SJSA1 (cell line): ENCODE results near the gene AHCYL2. TPM values are rescaled to one million over a fixed set of nuclear protein-coding genes. Genes with fewer than 3 reads are reported as not detected.
"Not testable (repeated sequence)": the region's sequence is repeated elsewhere in the genome, so short reads cannot be mapped to it uniquely, and the experiment has no call there.

Experiments used
- DNase-seq, 2 experiments: peaks; one replicate each; pipeline ENCODE4 v3.0.0-alpha.2; 2015 to 2020; ENCODE audit warnings: low spot score in 2 of 2, low read depth in 1 of 2
- H3K27ac ChIP-seq: fragments of 250-450 bp; sonication (Bioruptor Pico); 2 replicates; pipeline ENCODE4 v1.5.1; 2020; ENCODE audit warnings: mild to moderate bottlenecking, moderate library complexity
- H3K27me3 ChIP-seq: fragments of 250-450 bp; sonication (Bioruptor Pico); replicated peaks from 2 replicates; pipeline ENCODE4 v1.5.1; 2020; ENCODE audit warnings: mild to moderate bottlenecking, moderate library complexity
- H3K36me3 ChIP-seq: fragments of 250-450 bp; sonication (Bioruptor Pico); 2 replicates; pipeline ENCODE4 v1.5.1; 2020; ENCODE audit warnings: mild to moderate bottlenecking
- H3K4me1 ChIP-seq: fragments of 250-450 bp; sonication (Bioruptor Pico); replicated peaks from 2 replicates; pipeline ENCODE4 v1.6.1; 2021; ENCODE audit warnings: mild to moderate bottlenecking
- H3K4me3 ChIP-seq: fragments of 250-450 bp; sonication (Bioruptor Pico); 2 replicates; pipeline ENCODE4 v1.5.1; 2020; ENCODE audit warnings: mild to moderate bottlenecking
- H3K9me3 ChIP-seq: fragments of 250-450 bp; sonication (Bioruptor Pico); replicated peaks from 2 replicates; pipeline ENCODE4 v1.5.1; 2020; ENCODE audit warnings: mild to moderate bottlenecking
- total RNA-seq: library from RNA; depleted of rRNA; stranded (reverse); fragments of >200 nt; shearing (Covaris generic); gene quantifications from 2 replicates; pipeline ENCODE4 v1.2.3, GENCODE V29; 2014

Gene AHCYL2
- total RNA-seq, 1 experiment from 2014 or later, result 10.3 TPM

DNA sequence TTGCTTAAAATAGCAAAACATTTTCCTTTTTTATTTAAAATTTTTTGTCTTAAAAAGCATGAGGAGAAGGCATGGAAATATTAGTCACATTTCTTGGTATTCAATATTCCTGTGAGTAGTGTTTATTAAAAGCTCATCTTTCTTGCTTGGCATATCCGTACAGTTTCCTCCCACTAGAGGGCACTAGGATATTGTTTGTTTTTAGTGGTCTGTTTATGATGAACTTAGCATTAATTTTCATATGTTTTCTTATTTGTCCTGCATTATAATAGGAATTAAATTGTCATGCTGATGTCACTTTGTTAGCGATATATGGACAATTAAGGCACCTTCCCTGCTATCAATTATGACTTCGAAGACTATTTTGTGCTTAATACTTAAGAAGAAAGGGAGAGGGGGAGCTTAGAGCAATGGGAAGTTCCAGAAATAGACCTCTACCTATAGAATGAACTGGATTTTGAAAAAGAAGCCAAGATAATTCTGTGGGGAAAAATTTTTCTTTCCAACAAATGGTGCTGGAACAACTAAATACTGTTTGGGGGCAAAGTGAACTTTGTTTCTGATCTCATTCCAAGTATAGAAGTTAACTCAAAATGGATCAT, 118.4 kb downstream of the AHCYL2 start:
- DNase-seq, result peak in 1 of 2 experiments; percentile 39
- Histone ChIP-seq H3K4me1 (peaks cover 5% of the 10 kb centered on the region; the same call in 1 of the 2 replicates), H3K27ac (no peak overlapping the region)

GRCh38 chr7:129347330-129347729, 122.5 kb downstream of the AHCYL2 start:
- Histone ChIP-seq H3K27me3 (no peaks in the 10 kb centered on the region), H3K4me3 (no peak overlapping the region), H3K9me3 (no peaks in the 10 kb centered on the region), H3K27ac (no peak overlapping the region), H3K36me3 (no peaks in the 10 kb centered on the region), H3K4me1 (peaks cover 10% of the 10 kb centered on the region)
- no peak for DNase-seq

More for the DNA sequence above, 118.4 kb downstream of the AHCYL2 start:
- no peaks in the 10 kb centered on the region for H3K9me3 ChIP-seq
- no peaks in the 10 kb centered on the region for H3K27me3 ChIP-seq
- H3K4me3 ChIP-seq, result no peak overlapping the region
- no peaks in the 10 kb centered on the region for H3K36me3 ChIP-seq

- Histone ChIP-seq H3K36me3 (no peaks in the 10 kb centered on the region), H3K4me1 (peaks cover 13% of the 10 kb centered on the region), H3K27me3 (no peaks in the 10 kb centered on the region), H3K27ac (no peak overlapping the region), H3K4me3 (no peak overlapping the region), H3K9me3 (no peaks in the 10 kb centered on the region)
- DNase-seq, result no peak
Measured at GRCh38 chr7:129348023-129348740, 123.4 kb downstream of the AHCYL2 start.

DNA sequence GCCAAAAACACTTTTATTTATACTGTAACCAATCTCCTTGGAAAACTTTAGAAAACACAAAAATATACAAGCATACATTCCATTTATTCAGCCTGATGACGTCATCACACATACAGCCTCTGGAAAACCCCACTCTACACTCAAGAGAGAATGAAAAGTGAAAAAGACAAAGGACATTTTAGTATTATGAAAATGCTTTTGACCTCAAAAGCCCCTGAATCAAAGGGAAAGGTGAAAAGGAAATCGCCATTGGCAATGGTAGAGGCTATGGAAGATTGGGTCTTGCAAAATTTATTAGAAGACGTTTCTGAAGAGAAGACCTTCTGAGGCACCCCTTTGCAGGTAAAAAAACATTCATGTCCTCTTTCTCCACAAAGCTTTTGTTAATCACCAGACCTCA, 126.5 kb downstream of the AHCYL2 start:
- no peaks in the 10 kb centered on the region for H3K9me3 ChIP-seq
- H3K27ac ChIP-seq, result peak overlapping the region; percentile 25; the same call in 1 of the 2 replicates
- peak in 1 of 2 experiments; percentile 52 for DNase-seq
- no peaks in the 10 kb centered on the region for H3K36me3 ChIP-seq
- no peak overlapping the region for H3K4me3 ChIP-seq
- H3K4me1 ChIP-seq, result peaks cover 13% of the 10 kb centered on the region
- H3K27me3 ChIP-seq, result no peaks in the 10 kb centered on the region

DNA sequence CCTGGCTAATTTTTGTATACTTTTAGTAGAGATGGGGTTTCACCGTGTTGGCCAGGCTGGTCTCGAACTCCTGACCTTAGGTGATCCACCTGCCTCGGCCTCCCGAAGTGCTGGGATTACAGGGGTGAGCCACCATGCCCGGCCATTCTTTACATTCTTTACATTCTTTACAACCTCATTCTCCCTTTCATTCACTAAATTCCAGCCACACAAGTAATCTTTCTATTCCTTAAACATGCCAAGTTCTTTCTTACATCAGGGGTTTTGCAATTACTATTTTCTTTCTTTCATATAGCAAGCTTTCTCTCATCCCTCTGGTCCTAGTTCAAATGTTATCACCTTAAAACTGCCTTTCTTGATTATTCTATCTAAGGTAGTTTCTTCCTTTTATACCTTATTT, 128.3 kb downstream of the AHCYL2 start:
- not testable (repeated sequence) for H3K27ac ChIP-seq, H3K9me3 ChIP-seq, H3K36me3 ChIP-seq, H3K4me3 ChIP-seq, H3K27me3 ChIP-seq
- H3K4me1 ChIP-seq, result peaks cover 13% of the 10 kb centered on the region
- peak in 1 of 2 experiments; percentile 19 for DNase-seq

DNA sequence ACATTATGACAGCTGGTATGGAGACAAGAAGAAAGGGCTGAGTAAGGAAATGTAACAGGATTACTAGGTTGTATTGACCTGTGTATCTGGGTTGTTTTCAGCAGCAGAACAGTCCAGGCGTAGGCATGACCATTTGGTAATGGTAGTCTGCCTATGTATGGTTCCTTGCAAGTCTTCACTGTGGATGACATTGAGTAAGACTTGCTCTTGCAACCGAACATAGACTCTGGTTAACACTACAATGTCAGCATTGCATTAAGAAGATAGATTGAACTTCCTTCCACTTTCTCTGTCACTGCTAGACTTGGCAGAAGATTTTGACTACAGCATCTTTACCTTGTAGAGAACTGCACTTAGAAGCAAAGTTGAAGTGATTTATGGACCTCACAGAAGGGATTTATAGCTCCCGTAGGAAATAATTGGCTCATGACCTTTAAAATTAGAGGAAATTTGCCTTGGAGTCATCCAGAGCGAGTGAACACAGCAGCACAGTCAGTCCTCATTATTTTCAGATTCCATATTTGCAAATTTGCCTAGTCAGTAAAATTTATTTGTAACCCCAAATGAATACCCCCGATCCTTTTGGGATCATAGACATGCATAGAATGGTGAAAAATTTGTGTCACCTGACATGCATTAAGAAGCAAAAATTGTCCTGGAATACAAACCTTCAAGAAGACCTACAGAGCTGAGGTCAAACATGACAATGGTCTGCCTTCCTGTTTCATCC, 129.8 kb downstream of the AHCYL2 start:
- H3K4me1 ChIP-seq, result peaks cover 13% of the 10 kb centered on the region
- H3K9me3 ChIP-seq, result no peaks in the 10 kb centered on the region
- no peaks in the 10 kb centered on the region for H3K36me3 ChIP-seq
- H3K4me3 ChIP-seq, result no peak overlapping the region
- no peak for DNase-seq
- no peak overlapping the region for H3K27ac ChIP-seq
- H3K27me3 ChIP-seq, result no peaks in the 10 kb centered on the region

DNA sequence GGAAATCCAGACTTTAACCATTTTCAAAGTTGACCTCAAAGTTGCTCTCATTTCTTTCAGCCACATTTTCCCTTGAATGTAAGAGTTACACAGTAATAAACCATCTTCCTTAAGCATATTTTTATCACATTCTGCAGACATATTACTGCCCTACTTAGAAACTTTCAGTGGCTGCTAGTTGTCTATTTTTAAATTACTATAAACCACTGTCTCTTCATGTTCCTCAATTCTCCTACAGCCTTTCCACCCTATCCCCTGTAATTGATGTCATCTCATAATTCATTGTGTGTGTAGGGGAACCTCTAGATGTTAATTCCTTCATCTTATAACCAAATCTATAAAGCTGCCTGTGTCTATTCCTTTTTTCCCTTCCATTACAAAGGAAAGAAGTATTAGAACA, 131.3 kb downstream of the AHCYL2 start:
- H3K9me3 ChIP-seq, result no peaks in the 10 kb centered on the region
- no peaks in the 10 kb centered on the region for H3K36me3 ChIP-seq
- no peaks in the 10 kb centered on the region for H3K27me3 ChIP-seq
- no peak for DNase-seq
- peaks cover 11% of the 10 kb centered on the region for H3K4me1 ChIP-seq
- H3K4me3 ChIP-seq, result no peak overlapping the region
- no peak overlapping the region for H3K27ac ChIP-seq

DNA sequence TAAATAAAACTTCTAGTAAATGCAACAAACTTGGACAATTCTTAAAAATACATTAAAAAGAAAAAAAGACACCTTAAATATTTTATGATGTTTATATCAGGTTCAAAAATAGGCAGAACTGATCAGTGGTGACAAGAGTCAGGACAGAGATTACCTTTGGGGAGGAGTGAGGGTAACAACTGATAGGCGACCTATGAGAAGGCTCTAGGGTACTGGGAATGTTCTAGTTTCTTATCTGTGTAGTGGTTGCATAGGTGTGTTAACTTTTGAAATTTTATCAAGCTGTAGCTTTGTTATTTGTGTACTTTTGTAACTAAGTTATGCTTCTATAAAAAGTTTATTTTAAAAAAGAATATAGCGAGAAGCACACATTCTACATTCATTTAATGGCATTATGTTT, 134.3 kb downstream of the AHCYL2 start:
- H3K4me1 ChIP-seq, result no peaks in the 10 kb centered on the region
- H3K27me3 ChIP-seq, result no peaks in the 10 kb centered on the region
- no peaks in the 10 kb centered on the region for H3K36me3 ChIP-seq

GRCh38 chr7:129359638-129360037, 134.8 kb downstream of the AHCYL2 start:
- Histone ChIP-seq H3K4me1 (no peaks in the 10 kb centered on the region), H3K4me3 (no peak overlapping the region), H3K36me3 (no peaks in the 10 kb centered on the region), H3K27ac (no peak overlapping the region), H3K9me3 (no peaks in the 10 kb centered on the region), H3K27me3 (no peaks in the 10 kb centered on the region)
- DNase-seq, result no peak

More for the DNA sequence above, 134.3 kb downstream of the AHCYL2 start:
- H3K9me3 ChIP-seq, result no peaks in the 10 kb centered on the region
- H3K27ac ChIP-seq, result no peak overlapping the region
- no peak for DNase-seq
- no peak overlapping the region for H3K4me3 ChIP-seq

- H3K4me3 ChIP-seq, result no peak overlapping the region
- H3K4me1 ChIP-seq, result no peaks in the 10 kb centered on the region
- DNase-seq, result no peak
- no peak overlapping the region for H3K27ac ChIP-seq
- H3K27me3 ChIP-seq, result no peaks in the 10 kb centered on the region
- no peaks in the 10 kb centered on the region for H3K36me3 ChIP-seq
- no peaks in the 10 kb centered on the region for H3K9me3 ChIP-seq
Measured at GRCh38 chr7:129361771-129362170, 136.9 kb downstream of the AHCYL2 start.

GRCh38 chr7:129362496-129362895, 137.7 kb downstream of the AHCYL2 start:
- no peak for DNase-seq
- Histone ChIP-seq H3K36me3 (no peaks in the 10 kb centered on the region), H3K27ac (no peak overlapping the region)

DNA sequence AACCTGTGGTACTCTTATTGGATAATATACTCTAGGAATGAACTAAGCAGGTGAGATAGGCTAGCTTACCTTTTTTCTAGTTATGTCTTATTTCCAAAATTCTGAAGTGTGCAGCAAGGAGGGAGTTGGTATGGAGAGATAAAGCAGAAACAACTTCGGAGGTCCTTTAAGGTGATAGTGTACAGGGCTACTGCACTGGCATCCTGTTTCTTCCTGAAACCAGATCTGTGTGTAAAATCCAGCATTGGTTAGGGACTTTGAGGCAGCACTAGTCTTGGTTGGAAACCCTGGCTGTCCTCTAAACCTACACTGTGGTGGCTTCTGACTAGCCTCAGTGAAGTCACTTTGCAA, 142.5 kb downstream of the AHCYL2 start:
- H3K9me3 ChIP-seq, result no peaks in the 10 kb centered on the region
- H3K27me3 ChIP-seq, result no peaks in the 10 kb centered on the region
- H3K27ac ChIP-seq, result no peak overlapping the region
- no peaks in the 10 kb centered on the region for H3K4me1 ChIP-seq
- no peak overlapping the region for H3K4me3 ChIP-seq
- no peak for DNase-seq
- no peaks in the 10 kb centered on the region for H3K36me3 ChIP-seq

More at GRCh38 chr7:129362496-129362895, 137.7 kb downstream of the AHCYL2 start:
- H3K27me3 ChIP-seq, result no peaks in the 10 kb centered on the region
- no peaks in the 10 kb centered on the region for H3K4me1 ChIP-seq
- H3K4me3 ChIP-seq, result no peak overlapping the region
- H3K9me3 ChIP-seq, result no peaks in the 10 kb centered on the region

DNA sequence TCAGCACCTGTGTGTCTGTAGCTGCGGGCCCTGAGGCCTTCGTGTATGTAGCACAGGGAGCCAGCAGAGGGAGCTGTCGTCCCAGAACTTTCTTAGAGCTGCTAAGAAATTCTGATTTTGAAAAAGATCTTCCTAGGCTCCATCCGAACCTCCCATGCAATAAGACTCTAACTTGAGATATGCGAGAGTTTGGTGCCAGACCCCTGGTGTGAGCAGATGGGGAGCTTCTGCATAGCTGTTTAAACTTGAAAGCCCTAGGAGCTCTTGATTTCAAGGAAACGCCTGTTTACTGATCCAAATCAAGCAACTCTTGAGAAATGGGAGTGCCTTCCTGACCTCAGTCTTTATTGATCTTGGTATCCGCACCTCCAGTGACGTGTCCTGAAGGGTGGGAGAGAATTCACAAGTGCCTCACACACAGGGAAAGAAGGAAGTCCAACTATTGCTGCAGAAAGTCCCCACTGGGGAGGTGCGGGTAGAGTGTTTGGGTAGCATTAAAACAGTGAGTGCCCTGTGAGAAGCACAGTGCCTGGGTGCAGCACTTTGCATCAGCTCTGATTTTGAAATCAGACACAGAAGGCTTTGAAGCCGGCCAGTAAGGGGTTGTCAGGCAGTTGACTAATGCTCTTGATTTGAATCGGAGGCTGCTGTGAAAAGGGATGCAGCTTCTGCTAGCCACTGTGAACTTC, 143.0 kb downstream of the AHCYL2 start:
- no peak overlapping the region for H3K4me3 ChIP-seq
- no peaks in the 10 kb centered on the region for H3K9me3 ChIP-seq
- no peaks in the 10 kb centered on the region for H3K27me3 ChIP-seq
- H3K4me1 ChIP-seq, result no peaks in the 10 kb centered on the region
- H3K27ac ChIP-seq, result no peak overlapping the region
- H3K36me3 ChIP-seq, result no peaks in the 10 kb centered on the region
- DNase-seq, result peak; percentile 48 to 67
